ENCODE measurements around the gene GRB10.

GRB10 gene

GRCh38 chr7:50544992-50545391 lies 237.7 kb downstream of the GRB10 start:
- DNase-seq (ENCODE audit: low read depth), result no peak
- H3K4me3 ChIP-seq (ENCODE audit: low read depth, low read length), result no peak overlapping the region
- TF ChIP-seq, protein P1, sequence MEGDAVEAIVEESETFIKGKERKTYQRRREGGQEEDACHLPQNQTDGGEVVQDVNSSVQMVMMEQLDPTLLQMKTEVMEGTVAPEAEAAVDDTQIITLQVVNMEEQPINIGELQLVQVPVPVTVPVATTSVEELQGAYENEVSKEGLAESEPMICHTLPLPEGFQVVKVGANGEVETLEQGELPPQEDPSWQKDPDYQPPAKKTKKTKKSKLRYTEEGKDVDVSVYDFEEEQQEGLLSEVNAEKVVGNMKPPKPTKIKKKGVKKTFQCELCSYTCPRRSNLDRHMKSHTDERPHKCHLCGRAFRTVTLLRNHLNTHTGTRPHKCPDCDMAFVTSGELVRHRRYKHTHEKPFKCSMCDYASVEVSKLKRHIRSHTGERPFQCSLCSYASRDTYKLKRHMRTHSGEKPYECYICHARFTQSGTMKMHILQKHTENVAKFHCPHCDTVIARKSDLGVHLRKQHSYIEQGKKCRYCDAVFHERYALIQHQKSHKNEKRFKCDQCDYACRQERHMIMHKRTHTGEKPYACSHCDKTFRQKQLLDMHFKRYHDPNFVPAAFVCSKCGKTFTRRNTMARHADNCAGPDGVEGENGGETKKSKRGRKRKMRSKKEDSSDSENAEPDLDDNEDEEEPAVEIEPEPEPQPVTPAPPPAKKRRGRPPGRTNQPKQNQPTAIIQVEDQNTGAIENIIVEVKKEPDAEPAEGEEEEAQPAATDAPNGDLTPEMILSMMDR (IDR thresholded peaks at IDR 0.05; ENCODE audit: low read depth, low read length, missing control alignments), result no peak

DNA sequence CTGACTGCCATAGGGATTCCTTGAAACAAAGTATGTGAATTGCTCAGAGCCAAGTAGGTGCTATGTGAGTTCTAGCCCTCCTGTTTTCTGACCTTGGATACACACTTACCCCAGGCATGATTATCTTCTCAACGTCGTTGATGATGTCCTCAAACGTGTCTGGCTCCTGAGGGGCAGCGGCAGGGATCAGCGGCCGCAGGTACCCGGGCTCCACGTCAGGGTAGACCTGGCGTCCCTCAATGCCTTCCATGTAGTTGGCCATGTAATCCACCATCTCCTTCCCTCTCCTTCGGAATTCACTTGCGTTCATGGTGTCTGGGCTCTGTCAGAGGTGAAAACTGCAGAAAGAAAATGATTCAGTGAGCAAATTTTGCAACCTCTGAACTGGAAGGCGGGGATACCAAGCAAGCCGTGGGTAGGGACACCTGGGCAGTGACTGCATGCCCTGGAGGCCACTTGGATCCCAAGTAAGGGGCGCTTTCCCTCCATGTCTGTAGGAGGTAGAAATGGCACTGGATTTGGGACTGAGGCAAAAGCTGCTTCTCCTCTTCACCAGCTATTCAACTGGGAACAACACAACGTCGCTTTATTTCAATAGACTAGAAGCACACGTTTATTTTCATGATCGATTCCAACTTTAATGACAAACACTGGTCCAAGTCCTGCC lies 238.8 kb downstream of the GRB10 start:
- DNase-seq (ENCODE audit: low read depth), result no peak
- no peak overlapping the region for H3K4me3 ChIP-seq (ENCODE audit: low read depth, low read length)
- TF ChIP-seq, protein P1 (IDR thresholded peaks at IDR 0.05; ENCODE audit: low read depth, low read length, missing control alignments), result no peak

GRCh38 chr7:50542132-50542531 lies 240.6 kb downstream of the GRB10 start:
- TF ChIP-seq, protein P1 (IDR thresholded peaks at IDR 0.05; ENCODE audit: low read depth, low read length, missing control alignments), result no peak
- H3K4me3 ChIP-seq (ENCODE audit: low read depth, low read length), result no peak overlapping the region
- no peak for DNase-seq (ENCODE audit: low read depth)

DNA sequence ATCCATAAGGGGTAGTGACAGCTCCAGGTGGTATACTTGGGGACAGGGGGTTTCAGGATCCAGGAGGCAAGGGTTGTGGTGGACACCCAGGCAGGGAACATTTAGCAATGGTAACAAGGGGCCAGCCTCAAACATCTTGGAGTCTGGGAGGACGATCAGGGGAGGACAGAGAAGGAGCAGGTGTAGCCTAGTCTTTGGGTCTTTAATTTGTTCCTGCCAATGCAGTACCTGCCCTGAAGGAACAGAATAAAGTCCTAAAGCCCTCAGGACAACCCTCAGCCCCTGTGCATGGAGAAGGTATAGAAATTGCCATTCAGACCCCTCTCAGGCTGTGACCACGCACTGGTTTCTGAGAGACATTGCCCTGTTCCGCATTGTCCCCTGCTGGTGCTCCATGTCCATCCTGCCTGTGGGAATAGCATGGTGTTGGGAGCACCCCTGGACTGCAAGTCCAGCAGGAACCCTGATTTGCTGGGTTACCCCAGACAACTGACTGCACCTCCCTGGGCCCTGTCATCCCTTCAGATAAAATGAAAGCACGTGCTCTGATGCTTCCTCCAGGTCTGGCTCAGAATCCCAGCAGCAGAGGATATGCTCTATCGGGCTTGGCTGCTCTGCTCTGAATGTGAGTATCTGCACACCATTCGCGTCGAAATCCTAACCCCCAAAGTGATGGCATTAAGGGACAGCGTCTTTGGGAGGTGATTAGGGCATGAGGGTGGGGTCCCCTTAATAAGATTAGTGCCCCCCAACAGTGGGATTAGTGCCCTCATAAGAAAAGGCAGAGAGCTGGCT lies 241.7 kb downstream of the GRB10 start:
- no peak for DNase-seq (ENCODE audit: low read depth)
- TF ChIP-seq, protein P1 (IDR thresholded peaks at IDR 0.05; ENCODE audit: low read depth, low read length, missing control alignments), result no peak
- no peak overlapping the region for H3K4me3 ChIP-seq (ENCODE audit: low read depth, low read length)

Measured in GM12864 (cell line).